Measurements from ENCODE around the gene ERCC4.

The ERCC4 gene

DNA sequence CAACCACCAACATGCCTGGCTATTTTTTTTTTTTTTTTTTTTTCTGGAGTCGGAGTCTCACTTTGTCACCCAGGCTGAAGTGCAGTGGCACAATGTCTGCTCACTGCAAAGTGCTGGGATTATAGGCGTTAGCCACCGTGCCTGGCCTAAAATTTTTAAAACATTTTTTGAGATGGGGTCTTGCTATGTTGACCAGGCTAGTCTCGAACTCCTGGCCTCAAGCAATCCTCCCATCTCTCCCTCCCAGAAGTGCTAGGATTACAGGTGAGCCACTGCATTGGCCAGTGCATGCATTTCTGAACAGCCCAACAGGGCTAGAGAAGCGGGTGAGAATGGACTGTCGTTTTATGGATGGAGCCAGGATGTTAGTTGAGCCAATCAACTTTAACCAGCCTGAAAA lies 72.4 kb downstream of the ERCC4 start:
- TF ChIP-seq CTCF (IDR thresholded peaks at IDR 0.05; ENCODE audit: low read depth, low read length, missing control alignments), result no peak
- DNase-seq (ENCODE audit: low read depth), result no peak
- in situ Hi-C loops (cut with HindIII; ENCODE audit: low sequenced_read_pairs), result no loop called here
- no peak overlapping the region for H3K4me3 ChIP-seq (ENCODE audit: low read depth, low read length)

DNA sequence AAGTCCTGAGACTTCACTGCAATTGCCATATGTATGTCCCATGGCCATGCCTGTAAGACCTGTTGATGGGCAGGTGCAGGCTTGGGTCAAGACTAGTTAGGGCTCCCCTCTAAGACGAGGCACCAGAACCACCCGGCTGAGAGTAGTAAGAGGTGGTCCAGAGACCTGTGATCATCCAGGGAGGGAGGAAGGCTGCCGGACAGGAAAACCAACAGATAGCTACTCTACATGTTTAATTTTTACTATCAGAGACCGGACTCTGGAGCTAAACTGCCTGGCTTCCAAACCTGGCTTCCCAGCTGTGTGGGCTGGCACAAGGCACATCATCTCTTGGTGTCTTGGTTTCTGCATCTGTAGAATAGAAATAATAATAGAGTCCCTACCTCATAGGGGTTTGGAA lies 73.0 kb downstream of the ERCC4 start:
- no peak overlapping the region for H3K4me3 ChIP-seq (ENCODE audit: low read depth, low read length)
- no peak for TF ChIP-seq CTCF (IDR thresholded peaks at IDR 0.05; ENCODE audit: low read depth, low read length, missing control alignments)
- DNase-seq (ENCODE audit: low read depth), result no peak
- in situ Hi-C loops (cut with HindIII; ENCODE audit: low sequenced_read_pairs), result no loop called here

GRCh38 chr16:13994239-13995106 lies 74.5 kb downstream of the ERCC4 start:
- no peak overlapping the region for H3K4me3 ChIP-seq (ENCODE audit: low read depth, low read length)
- no peak for TF ChIP-seq CTCF (IDR thresholded peaks at IDR 0.05; ENCODE audit: low read depth, low read length, missing control alignments)
- in situ Hi-C loops (cut with HindIII; ENCODE audit: low sequenced_read_pairs), result no loop called here
- DNase-seq (ENCODE audit: low read depth), result no peak

- in situ Hi-C loops (cut with HindIII; ENCODE audit: low sequenced_read_pairs), result no loop called here
- no peak for TF ChIP-seq CTCF (IDR thresholded peaks at IDR 0.05; ENCODE audit: low read depth, low read length, missing control alignments)
- H3K4me3 ChIP-seq (ENCODE audit: low read depth, low read length), result no peak overlapping the region
- no peak for DNase-seq (ENCODE audit: low read depth)
Measured at GRCh38 chr16:13995194-13995593, 75.2 kb downstream of the ERCC4 start.

DNA sequence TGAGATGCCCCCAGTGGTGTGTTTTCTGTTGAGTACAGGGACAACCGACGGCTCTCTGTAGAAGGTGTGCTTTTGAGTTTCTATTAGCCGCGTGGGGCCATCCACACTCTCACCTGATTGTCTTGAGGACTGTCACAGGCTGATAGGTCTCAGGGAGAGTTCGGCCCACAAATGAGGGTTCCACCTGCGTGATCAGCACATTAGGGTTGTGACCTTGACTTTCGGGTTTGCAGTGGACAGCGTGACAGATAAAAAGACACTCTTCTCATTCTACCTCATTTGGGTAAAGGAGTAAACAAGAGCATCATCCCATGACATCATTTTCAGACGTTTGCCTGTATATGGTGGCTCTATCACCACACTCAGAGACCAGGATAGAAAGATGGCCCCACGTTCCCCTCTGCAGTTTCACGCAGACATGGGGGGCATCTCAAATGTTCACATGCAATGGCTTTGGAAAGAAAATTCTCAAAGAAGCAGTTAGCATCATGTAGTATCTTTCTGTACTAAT lies 76.9 kb downstream of the ERCC4 start:
- in situ Hi-C loops (cut with HindIII; ENCODE audit: low sequenced_read_pairs), result no loop called here
- no peak for TF ChIP-seq CTCF (IDR thresholded peaks at IDR 0.05; ENCODE audit: low read depth, low read length, missing control alignments)

DNA sequence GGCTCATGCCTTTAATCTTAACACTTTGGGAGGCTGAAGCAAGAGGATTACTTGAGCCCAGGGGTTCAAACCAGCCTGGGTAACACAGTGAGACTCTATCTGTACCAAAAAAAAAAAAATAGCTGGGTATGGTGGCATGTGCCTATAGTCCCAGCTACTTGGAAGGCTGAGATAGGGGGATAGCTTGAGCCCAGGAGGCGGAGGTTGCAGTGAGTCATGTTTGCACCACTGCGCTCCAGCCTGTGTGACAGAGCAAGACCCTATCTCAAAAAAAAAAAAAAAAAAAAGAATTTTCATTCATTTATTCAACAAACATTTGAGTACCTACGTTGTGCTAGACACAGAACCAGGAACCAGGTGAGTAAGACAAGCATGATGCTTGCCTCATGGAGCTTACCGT lies 77.6 kb downstream of the ERCC4 start:
- no peak for DNase-seq (ENCODE audit: low read depth)
- no peak overlapping the region for H3K4me3 ChIP-seq (ENCODE audit: low read depth, low read length)
- in situ Hi-C loops (cut with HindIII; ENCODE audit: low sequenced_read_pairs), result no loop called here
- no peak for TF ChIP-seq CTCF (IDR thresholded peaks at IDR 0.05; ENCODE audit: low read depth, low read length, missing control alignments)

More for the DNA sequence above, 76.9 kb downstream of the ERCC4 start:
- DNase-seq (ENCODE audit: low read depth), result no peak
- H3K4me3 ChIP-seq (ENCODE audit: low read depth, low read length), result no peak overlapping the region

Measured in astrocyte of the cerebellum (primary cell).